SK-N-SH treated with all-trans-retinoic acid at 6 μM for 48 hours (cell line): ENCODE results near the gene BPIFB1.

Source experiments
- ATAC-seq: fragments of 200-7000 bp; cut with Tn5 transposase; 3 replicates; pipeline ENCODE4 v1.9.1; 2020; ENCODE audit warnings: mild to moderate bottlenecking, moderate library complexity
- ARNTL ChIP-seq: fragments of 450-650 bp; formaldehyde crosslinking; IDR thresholded peaks from 2 replicates; pipeline ENCODE4 v1.5.0; 2020; ENCODE audit warnings: low read depth, mild to moderate bottlenecking, moderate library complexity, borderline replicate concordance
- CREB5 ChIP-seq: fragments of 250-450 bp; sonication (Bioruptor Pico); IDR thresholded peaks from 2 replicates; pipeline ENCODE4 v1.5.1; 2020; ENCODE audit warnings: low read depth, mild to moderate bottlenecking, moderate library complexity
- CSDC2 ChIP-seq: fragments of 250-450 bp; sonication (Bioruptor Pico); IDR thresholded peaks from 2 replicates; pipeline ENCODE4 v1.5.0; 2020; ENCODE audit warnings: mild to moderate bottlenecking, moderate library complexity
- CSRNP3 ChIP-seq: fragments of 250-450 bp; sonication (Bioruptor Pico); IDR thresholded peaks from 2 replicates; pipeline ENCODE4 v1.5.1; 2021; ENCODE audit warnings: mild to moderate bottlenecking, moderate library complexity
- ESRRG ChIP-seq: fragments of 250-450 bp; sonication (Bioruptor Pico); IDR thresholded peaks from 2 replicates; pipeline ENCODE4 v1.6.1; 2021; ENCODE audit warnings: mild to moderate bottlenecking
- GLIS3 ChIP-seq: fragments of 250-450 bp; sonication (Bioruptor Pico); IDR thresholded peaks from 2 replicates; pipeline ENCODE4 v1.5.0; 2020; ENCODE audit warnings: mild to moderate bottlenecking, moderate library complexity
- ISL1 ChIP-seq: fragments of 250-450 bp; sonication (Bioruptor Pico); IDR thresholded peaks from 2 replicates; pipeline ENCODE4 v2.1.2; 2022; ENCODE audit warnings: mild to moderate bottlenecking, moderate library complexity
- OSR1 ChIP-seq: fragments of 250-450 bp; sonication (Bioruptor Pico); IDR thresholded peaks from 2 replicates; pipeline ENCODE4 v1.8.0; 2022; ENCODE audit warnings: moderate library complexity, mild to moderate bottlenecking, inconsistent platforms
- PATZ1 ChIP-seq: fragments of 250-450 bp; sonication (Bioruptor Pico); IDR thresholded peaks from 2 replicates; pipeline ENCODE4 v1.8.0; 2020; ENCODE audit warnings: mild to moderate bottlenecking, moderate library complexity, borderline replicate concordance
- PPARA ChIP-seq: fragments of 250-450 bp; sonication (Bioruptor Pico); IDR thresholded peaks from 2 replicates; pipeline ENCODE4 v1.5.0; 2020; ENCODE audit warnings: mild to moderate bottlenecking, borderline replicate concordance
- RARB ChIP-seq: fragments of 250-450 bp; sonication (Bioruptor Pico); IDR thresholded peaks from 2 replicates; pipeline ENCODE4 v1.8.0; 2021; ENCODE audit warnings: mild to moderate bottlenecking, moderate library complexity
- SNAI2 ChIP-seq: fragments of 250-450 bp; sonication (Bioruptor Pico); IDR thresholded peaks from 2 replicates; pipeline ENCODE4 v1.5.0; 2020; ENCODE audit warnings: mild to moderate bottlenecking, moderate library complexity
- TCF4 ChIP-seq: fragments of 250-450 bp; sonication (Bioruptor Pico); IDR thresholded peaks from 2 replicates; pipeline ENCODE4 v1.8.0; 2021; ENCODE audit warnings: mild to moderate bottlenecking, moderate library complexity, borderline replicate concordance
- TOX ChIP-seq: fragments of 250-450 bp; sonication (Bioruptor Pico); IDR thresholded peaks from 2 replicates; pipeline ENCODE4 v1.8.0; 2021; ENCODE audit warnings: mild to moderate bottlenecking, moderate library complexity, borderline replicate concordance
- TSHZ2 ChIP-seq: fragments of 250-450 bp; sonication (Bioruptor Pico); IDR thresholded peaks from 2 replicates; pipeline ENCODE4 v1.5.0; 2020; ENCODE audit warnings: mild to moderate bottlenecking, moderate library complexity
- ZC3H10 ChIP-seq: fragments of 250-450 bp; sonication (Bioruptor Pico); IDR thresholded peaks from 2 replicates; pipeline ENCODE4 v1.5.1; 2021; ENCODE audit warnings: mild to moderate bottlenecking, moderate library complexity
- ZFP3 ChIP-seq: fragments of 250-450 bp; sonication (Bioruptor Pico); IDR thresholded peaks from 2 replicates; pipeline ENCODE4 v1.5.0; 2020; ENCODE audit warnings: mild to moderate bottlenecking, moderate library complexity
- ZFP30 ChIP-seq: fragments of 450-650 bp; formaldehyde crosslinking; IDR thresholded peaks from 2 replicates; pipeline ENCODE4 v1.5.0; 2022; ENCODE audit warnings: mild to moderate bottlenecking, moderate library complexity
- ZNF565 ChIP-seq: fragments of 450-650 bp; formaldehyde crosslinking; conservative IDR thresholded peaks from 2 replicates; pipeline ENCODE4 v1.5.0; 2020; ENCODE audit warnings: low read depth, mild to moderate bottlenecking, moderate library complexity
- ZNF70 ChIP-seq: fragments of 450-650 bp; formaldehyde crosslinking; IDR thresholded peaks from 2 replicates; pipeline ENCODE4 v1.5.0; 2020; ENCODE audit warnings: mild to moderate bottlenecking, moderate library complexity
- ZNF8 ChIP-seq: fragments of 450-650 bp; formaldehyde crosslinking; IDR thresholded peaks from 2 replicates; pipeline ENCODE4 v1.5.0; 2020; ENCODE audit warnings: mild to moderate bottlenecking, moderate library complexity

Gene BPIFB1

GRCh38 chr20:33301192-33301930, 18.3 kb downstream of the BPIFB1 start (continued):
- TF ChIP-seq CSRNP3 (CRISPR knock-in tag) (no peak), TOX (CRISPR knock-in tag) (no peak), ZNF565 (CRISPR knock-in tag) (no peak), ESRRG (no peak)

- no peak for ATAC-seq
Measured at GRCh38 chr20:33303595-33303994, 20.6 kb downstream of the BPIFB1 start.

GRCh38 chr20:33304046-33304445, 21.0 kb downstream of the BPIFB1 start:
- no peak for ATAC-seq
- no peak for TF ChIP-seq ZFP3 (CRISPR knock-in tag)
- no peak for TF ChIP-seq OSR1 (CRISPR knock-in tag)
- TF ChIP-seq ISL1 (CRISPR knock-in tag) = no peak
- TF ChIP-seq ZFP30 (CRISPR knock-in tag) = no peak
- TF ChIP-seq ZNF8 (CRISPR knock-in tag) = no peak
- TF ChIP-seq, all 23 proteins: peak for 0

More at GRCh38 chr20:33303595-33303994, 20.6 kb downstream of the BPIFB1 start:
- TF ChIP-seq CREB5 (CRISPR knock-in tag) (no peak), ZNF70 (no peak), TOX (CRISPR knock-in tag) (no peak), SNAI2 (no peak), OSR1 (CRISPR knock-in tag) (no peak), TCF4 (no peak), GLIS3 (no peak), ZC3H10 (CRISPR knock-in tag) (no peak)

GRCh38 chr20:33305589-33306057, 22.6 kb downstream of the BPIFB1 start:
- no peak for ATAC-seq
- TF ChIP-seq ZFP3 (CRISPR knock-in tag) (no peak), PPARA (CRISPR knock-in tag) (no peak), RARB (CRISPR knock-in tag) (no peak), TSHZ2 (CRISPR knock-in tag) (no peak), ZNF70 (no peak), CREB5 (CRISPR knock-in tag) (no peak), PATZ1 (CRISPR knock-in tag) (no peak), TOX (CRISPR knock-in tag) (no peak), CSDC2 (CRISPR knock-in tag) (no peak), TCF4 (no peak), OSR1 (CRISPR knock-in tag) (no peak), ARNTL (CRISPR knock-in tag) (no peak), ZFP30 (CRISPR knock-in tag) (no peak), ESRRG (no peak), SNAI2 (no peak)
